Measurements from ENCODE around the gene EXOC8. TPM values are rescaled to one million over a fixed set of nuclear protein-coding genes. Genes with fewer than 3 reads are reported as not detected.

EXOC8 gene
- total RNA-seq, 1 donor = 16.3 TPM

- no peak for TF ChIP-seq CTCF (IDR thresholded peaks at IDR 0.05; ENCODE audit: extremely low read depth, low read depth, low read length)
- no peaks in the 10 kb centered on the region for H3K9me3 ChIP-seq (ENCODE audit: low read depth, low read length)
- DNase-seq (ENCODE audit: insufficient read length, low spot score, missing footprints) = no peak
- H3K36me3 ChIP-seq (ENCODE audit: insufficient read depth, low read length) = no peaks in the 10 kb centered on the region
- no peaks in the 10 kb centered on the region for H4K20me1 ChIP-seq (ENCODE audit: insufficient read depth, low read length)
- no peak overlapping the region for H3K4me3 ChIP-seq (ENCODE audit: insufficient read depth, low read length)
- H2AFZ ChIP-seq (ENCODE audit: low read length) = no peak overlapping the region
- H3K4me2 ChIP-seq (ENCODE audit: insufficient read depth, low read length) = no peak overlapping the region
- H3K4me1 ChIP-seq (ENCODE audit: insufficient read depth, low read length) = no peaks in the 10 kb centered on the region
- no peaks in the 10 kb centered on the region for H3K79me2 ChIP-seq (ENCODE audit: insufficient read depth, low read length)
- H3K27me3 ChIP-seq (ENCODE audit: insufficient read depth, low read length) = no peaks in the 10 kb centered on the region
- no peak overlapping the region for H3K27ac ChIP-seq (ENCODE audit: low read depth, low read length)
These were observed 19.7 kb downstream of the EXOC8 start for GRCh38 chr1:231318015-231318355.

- H3K9me3 ChIP-seq (ENCODE audit: low read depth, low read length) = no peaks in the 10 kb centered on the region
- no peak overlapping the region for H3K4me2 ChIP-seq (ENCODE audit: insufficient read depth, low read length)
- H4K20me1 ChIP-seq (ENCODE audit: insufficient read depth, low read length) = no peaks in the 10 kb centered on the region
- no peak overlapping the region for H3K4me3 ChIP-seq (ENCODE audit: insufficient read depth, low read length)
- no peak overlapping the region for H2AFZ ChIP-seq (ENCODE audit: low read length)
- no peak overlapping the region for H3K27ac ChIP-seq (ENCODE audit: low read depth, low read length)
- H3K4me1 ChIP-seq (ENCODE audit: insufficient read depth, low read length) = no peaks in the 10 kb centered on the region
- H3K79me2 ChIP-seq (ENCODE audit: insufficient read depth, low read length) = no peaks in the 10 kb centered on the region
- no peak for TF ChIP-seq CTCF (IDR thresholded peaks at IDR 0.05; ENCODE audit: extremely low read depth, low read depth, low read length)
- no peak for DNase-seq (ENCODE audit: insufficient read length, low spot score, missing footprints)
- no peaks in the 10 kb centered on the region for H3K36me3 ChIP-seq (ENCODE audit: insufficient read depth, low read length)
- H3K27me3 ChIP-seq (ENCODE audit: insufficient read depth, low read length) = no peaks in the 10 kb centered on the region
These were observed 20.2 kb downstream of the EXOC8 start for GRCh38 chr1:231317306-231318014.

- DNase-seq (ENCODE audit: insufficient read length, low spot score, missing footprints) = no peak
- peak; percentile 60 for TF ChIP-seq CTCF (IDR thresholded peaks at IDR 0.05; ENCODE audit: extremely low read depth, low read depth, low read length)
- H3K4me1 ChIP-seq (ENCODE audit: insufficient read depth, low read length) = no peaks in the 10 kb centered on the region
These were observed 21.8 kb downstream of the EXOC8 start for GRCh38 chr1:231315887-231316286.

GRCh38 chr1:231313661-231314060, 24.0 kb downstream of the EXOC8 start:
- no peak overlapping the region for H3K27ac ChIP-seq (ENCODE audit: low read depth, low read length)
- no peak overlapping the region for H3K4me2 ChIP-seq (ENCODE audit: insufficient read depth, low read length)
- no peaks in the 10 kb centered on the region for H3K36me3 ChIP-seq (ENCODE audit: insufficient read depth, low read length)
- no peaks in the 10 kb centered on the region for H3K9me3 ChIP-seq (ENCODE audit: low read depth, low read length)
- no peak overlapping the region for H2AFZ ChIP-seq (ENCODE audit: low read length)
- H3K4me1 ChIP-seq (ENCODE audit: insufficient read depth, low read length) = no peaks in the 10 kb centered on the region
- no peak overlapping the region for H3K4me3 ChIP-seq (ENCODE audit: insufficient read depth, low read length)
- DNase-seq (ENCODE audit: insufficient read length, low spot score, missing footprints) = no peak
- H4K20me1 ChIP-seq (ENCODE audit: insufficient read depth, low read length) = no peaks in the 10 kb centered on the region
- H3K27me3 ChIP-seq (ENCODE audit: insufficient read depth, low read length) = no peaks in the 10 kb centered on the region
- H3K79me2 ChIP-seq (ENCODE audit: insufficient read depth, low read length) = no peaks in the 10 kb centered on the region
- TF ChIP-seq CTCF (IDR thresholded peaks at IDR 0.05; ENCODE audit: extremely low read depth, low read depth, low read length) = no peak

More at GRCh38 chr1:231315887-231316286, 21.8 kb downstream of the EXOC8 start:
- no peaks in the 10 kb centered on the region for H4K20me1 ChIP-seq (ENCODE audit: insufficient read depth, low read length)
- no peaks in the 10 kb centered on the region for H3K79me2 ChIP-seq (ENCODE audit: insufficient read depth, low read length)
- no peak overlapping the region for H3K4me3 ChIP-seq (ENCODE audit: insufficient read depth, low read length)
- no peaks in the 10 kb centered on the region for H3K36me3 ChIP-seq (ENCODE audit: insufficient read depth, low read length)
- no peak overlapping the region for H3K4me2 ChIP-seq (ENCODE audit: insufficient read depth, low read length)
- no peak overlapping the region for H2AFZ ChIP-seq (ENCODE audit: low read length)
- H3K27me3 ChIP-seq (ENCODE audit: insufficient read depth, low read length) = no peaks in the 10 kb centered on the region
- no peaks in the 10 kb centered on the region for H3K9me3 ChIP-seq (ENCODE audit: low read depth, low read length)
- no peak overlapping the region for H3K27ac ChIP-seq (ENCODE audit: low read depth, low read length)

Measured in osteoblast (primary cell).